ENCODE data around the gene LCMT1. TPM values are rescaled to one million over a fixed set of nuclear protein-coding genes. Genes with fewer than 3 reads are reported as not detected.

Gene LCMT1
- total RNA-seq, 1 experiment from 2014 or later = 44.2 TPM

DNA sequence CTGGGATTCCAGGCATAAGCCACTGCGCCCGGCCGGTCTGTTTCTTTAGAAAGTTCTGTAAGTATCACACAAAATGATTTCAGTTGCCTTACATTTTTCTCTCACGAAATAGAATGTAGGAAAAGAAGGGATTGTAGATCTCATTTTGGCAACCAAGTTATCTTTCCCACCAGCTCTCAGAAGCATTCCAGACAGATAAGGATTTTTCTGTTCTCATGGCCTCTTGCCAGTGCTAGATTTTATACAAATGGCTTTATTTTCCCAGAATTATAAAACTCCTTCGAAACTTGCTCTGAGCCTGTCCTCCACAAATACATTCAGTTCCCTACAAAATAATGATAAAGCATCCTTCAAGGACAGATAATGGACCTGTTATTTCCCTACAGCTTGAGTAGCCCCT, 46.9 kb downstream of the LCMT1 start:
- H3K36me3 ChIP-seq (ENCODE audit: control insufficient read depth, insufficient read depth, low read length) = peaks cover 3% of the 10 kb centered on the region; the same call in 1 of the 2 replicates
- BruUV-seq (replicated peaks) = no TSS peak
- H3K4me1 ChIP-seq (ENCODE audit: control insufficient read depth, insufficient read depth, low read length) = no peaks in the 10 kb centered on the region

DNA sequence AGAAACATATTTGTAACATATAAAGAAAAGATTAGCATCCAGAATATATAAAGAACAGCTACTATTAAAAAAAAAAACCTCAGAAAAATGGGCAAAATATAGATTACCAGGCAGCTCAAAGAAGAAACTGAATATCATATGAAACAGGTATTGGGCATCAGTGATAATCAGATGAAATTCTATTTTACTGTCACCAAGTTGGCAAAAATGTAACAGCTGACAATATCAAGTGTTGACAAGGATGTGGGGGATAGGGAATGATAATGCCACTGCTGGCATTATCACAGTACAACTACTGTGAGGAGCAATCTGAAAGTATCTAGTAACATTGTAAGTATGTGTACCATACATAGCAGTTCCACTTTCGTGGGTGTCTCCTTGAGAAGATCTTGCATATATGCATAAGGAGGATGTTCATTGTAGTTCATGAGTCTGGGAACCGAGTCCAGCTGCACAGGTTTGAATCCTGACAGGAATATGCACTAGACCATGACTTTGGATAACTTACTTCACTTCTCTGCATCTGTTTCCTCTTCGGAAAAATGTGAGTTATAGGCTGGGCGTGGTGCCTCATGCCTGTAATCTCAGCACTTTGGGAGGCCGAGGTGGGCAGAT, 50.3 kb downstream of the LCMT1 start:
- no peak for ATAC-seq
- CTCF ChIA-PET = interaction anchor here (0.6 kb wide), 1 partner anchor 65 kb away, joined by 3 read pairs; no protein-coding TSS in a partner anchor
- in situ Hi-C loops (cut with HindIII; ENCODE audit: low pct_unique_long_range_greater_than_20kb, low sequenced_read_pairs) = no loop called here
- DNase-seq (ENCODE audit: low read depth, low spot score) = no peak
- H3K27ac ChIP-seq (ENCODE audit: low read length) = no peak overlapping the region
- H3K4me1 ChIP-seq (ENCODE audit: control insufficient read depth, insufficient read depth, low read length) = no peaks in the 10 kb centered on the region
- POLR2A ChIA-PET = no interaction called here
- no peak overlapping the region for H3K4me3 ChIP-seq (ENCODE audit: low read depth in 2 of 2, low read length in 2 of 2)
- peaks cover 3% of the 10 kb centered on the region; the same call in 1 of the 2 replicates for H3K36me3 ChIP-seq (ENCODE audit: control insufficient read depth, insufficient read depth, low read length)
- TF ChIP-seq, protein P1, sequence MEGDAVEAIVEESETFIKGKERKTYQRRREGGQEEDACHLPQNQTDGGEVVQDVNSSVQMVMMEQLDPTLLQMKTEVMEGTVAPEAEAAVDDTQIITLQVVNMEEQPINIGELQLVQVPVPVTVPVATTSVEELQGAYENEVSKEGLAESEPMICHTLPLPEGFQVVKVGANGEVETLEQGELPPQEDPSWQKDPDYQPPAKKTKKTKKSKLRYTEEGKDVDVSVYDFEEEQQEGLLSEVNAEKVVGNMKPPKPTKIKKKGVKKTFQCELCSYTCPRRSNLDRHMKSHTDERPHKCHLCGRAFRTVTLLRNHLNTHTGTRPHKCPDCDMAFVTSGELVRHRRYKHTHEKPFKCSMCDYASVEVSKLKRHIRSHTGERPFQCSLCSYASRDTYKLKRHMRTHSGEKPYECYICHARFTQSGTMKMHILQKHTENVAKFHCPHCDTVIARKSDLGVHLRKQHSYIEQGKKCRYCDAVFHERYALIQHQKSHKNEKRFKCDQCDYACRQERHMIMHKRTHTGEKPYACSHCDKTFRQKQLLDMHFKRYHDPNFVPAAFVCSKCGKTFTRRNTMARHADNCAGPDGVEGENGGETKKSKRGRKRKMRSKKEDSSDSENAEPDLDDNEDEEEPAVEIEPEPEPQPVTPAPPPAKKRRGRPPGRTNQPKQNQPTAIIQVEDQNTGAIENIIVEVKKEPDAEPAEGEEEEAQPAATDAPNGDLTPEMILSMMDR (IDR thresholded peaks at IDR 0.05) = no peak
- TF ChIP-seq, protein P2, sequence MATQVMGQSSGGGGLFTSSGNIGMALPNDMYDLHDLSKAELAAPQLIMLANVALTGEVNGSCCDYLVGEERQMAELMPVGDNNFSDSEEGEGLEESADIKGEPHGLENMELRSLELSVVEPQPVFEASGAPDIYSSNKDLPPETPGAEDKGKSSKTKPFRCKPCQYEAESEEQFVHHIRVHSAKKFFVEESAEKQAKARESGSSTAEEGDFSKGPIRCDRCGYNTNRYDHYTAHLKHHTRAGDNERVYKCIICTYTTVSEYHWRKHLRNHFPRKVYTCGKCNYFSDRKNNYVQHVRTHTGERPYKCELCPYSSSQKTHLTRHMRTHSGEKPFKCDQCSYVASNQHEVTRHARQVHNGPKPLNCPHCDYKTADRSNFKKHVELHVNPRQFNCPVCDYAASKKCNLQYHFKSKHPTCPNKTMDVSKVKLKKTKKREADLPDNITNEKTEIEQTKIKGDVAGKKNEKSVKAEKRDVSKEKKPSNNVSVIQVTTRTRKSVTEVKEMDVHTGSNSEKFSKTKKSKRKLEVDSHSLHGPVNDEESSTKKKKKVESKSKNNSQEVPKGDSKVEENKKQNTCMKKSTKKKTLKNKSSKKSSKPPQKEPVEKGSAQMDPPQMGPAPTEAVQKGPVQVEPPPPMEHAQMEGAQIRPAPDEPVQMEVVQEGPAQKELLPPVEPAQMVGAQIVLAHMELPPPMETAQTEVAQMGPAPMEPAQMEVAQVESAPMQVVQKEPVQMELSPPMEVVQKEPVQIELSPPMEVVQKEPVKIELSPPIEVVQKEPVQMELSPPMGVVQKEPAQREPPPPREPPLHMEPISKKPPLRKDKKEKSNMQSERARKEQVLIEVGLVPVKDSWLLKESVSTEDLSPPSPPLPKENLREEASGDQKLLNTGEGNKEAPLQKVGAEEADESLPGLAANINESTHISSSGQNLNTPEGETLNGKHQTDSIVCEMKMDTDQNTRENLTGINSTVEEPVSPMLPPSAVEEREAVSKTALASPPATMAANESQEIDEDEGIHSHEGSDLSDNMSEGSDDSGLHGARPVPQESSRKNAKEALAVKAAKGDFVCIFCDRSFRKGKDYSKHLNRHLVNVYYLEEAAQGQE (IDR thresholded peaks at IDR 0.05; ENCODE audit: insufficient read depth in 1 of 2, low read depth in 2 of 2, low read length in 1 of 2) = no peak
- no peak for TF ChIP-seq POLR2AphosphoS5 (IDR thresholded peaks at IDR 0.05; ENCODE audit: low read depth, low read length)
- no peak for TF ChIP-seq TCF7L2 (IDR thresholded peaks at IDR 0.05; ENCODE audit: low read depth, low read length)
- no peak for TF ChIP-seq SIN3A (IDR thresholded peaks at IDR 0.05; ENCODE audit: borderline replicate concordance, insufficient read depth, low read depth, low read length)
- no peaks in the 10 kb centered on the region for H3K27me3 ChIP-seq (ENCODE audit: control insufficient read depth, insufficient read depth, low read length)
- H3K9me3 ChIP-seq (ENCODE audit: control insufficient read depth, insufficient read depth, low read depth, low read length) = no peaks in the 10 kb centered on the region
- BruUV-seq (replicated peaks) = no TSS peak
- intact Hi-C loops (cut with micrococcal nuclease; ENCODE audit: unreplicated experiment) = no loop called here

More for the DNA sequence above, 46.9 kb downstream of the LCMT1 start:
- H3K27ac ChIP-seq (ENCODE audit: low read length) = no peak overlapping the region
- CTCF ChIA-PET = no interaction called here
- intact Hi-C loops (cut with micrococcal nuclease; ENCODE audit: unreplicated experiment) = no loop called here
- DNase-seq (ENCODE audit: low read depth, low spot score) = no peak
- in situ Hi-C loops (cut with HindIII; ENCODE audit: low pct_unique_long_range_greater_than_20kb, low sequenced_read_pairs) = no loop called here
- no peak for ATAC-seq
- H3K9me3 ChIP-seq (ENCODE audit: control insufficient read depth, insufficient read depth, low read depth, low read length) = no peaks in the 10 kb centered on the region
- no peaks in the 10 kb centered on the region for H3K27me3 ChIP-seq (ENCODE audit: control insufficient read depth, insufficient read depth, low read length)
- TF ChIP-seq TCF7L2 (IDR thresholded peaks at IDR 0.05; ENCODE audit: low read depth, low read length) = no peak
- TF ChIP-seq POLR2AphosphoS5 (IDR thresholded peaks at IDR 0.05; ENCODE audit: low read depth, low read length) = no peak
- TF ChIP-seq, protein P1 (IDR thresholded peaks at IDR 0.05) = no peak
- TF ChIP-seq, protein P2 (IDR thresholded peaks at IDR 0.05; ENCODE audit: insufficient read depth in 1 of 2, low read depth in 2 of 2, low read length in 1 of 2) = no peak
- no peak for TF ChIP-seq SIN3A (IDR thresholded peaks at IDR 0.05; ENCODE audit: borderline replicate concordance, insufficient read depth, low read depth, low read length)
- POLR2A ChIA-PET = no interaction called here
- H3K4me3 ChIP-seq (ENCODE audit: low read depth in 2 of 2, low read length in 2 of 2) = no peak overlapping the region
